SK-N-SH (cell line): Measurements from ENCODE around the gene ACACB. TPM values are rescaled to one million over a fixed set of nuclear protein-coding genes. Genes with fewer than 3 reads are reported as not detected.

ENCODE experiments used
- CTCF ChIA-PET: fragments of 300-600, 350-600 bp; formaldehyde crosslinking; extraction: SDS; loops from one replicate; lab custom pipeline; 2021; lab: Yijun Ruan, JAX
- POLR2A ChIA-PET: fragments of 350-600 bp; sonication (Branson Sonifier 250); formaldehyde crosslinking; extraction: SDS; loops from one replicate; lab custom pipeline; 2020; ENCODE audit warnings: antibody characterized with exemption, inconsistent platforms; lab: Yijun Ruan, JAX
- DNase-seq: peaks from one replicate; pipeline ENCODE4 v3.0.0; 2012
- H2AFZ ChIP-seq: fragments of 200-600 bp; sonication (generic); 2 replicates; pipeline ENCODE4 v1.8.1; 2016; ENCODE audit warnings: antibody characterized with exemption, mild to moderate bottlenecking, low read depth
- H3F3A ChIP-seq: fragments of 200-600 bp; sonication (generic); replicated peaks from 2 replicates; pipeline ENCODE3; 2016; ENCODE audit warnings: antibody characterized with exemption, mild to moderate bottlenecking; ENCODE audit not compliant: insufficient read depth
- H3K27ac ChIP-seq, 2 experiments: fragments of 200-500 bp in 1 of 2; fragments of 200-600 bp in 1 of 2; sonication (Bioruptor generic) in 1 of 2; sonication (generic), shearing (Covaris generic) in 1 of 2; 2 replicates each; pipeline versions ENCODE4 v1.5.1 to v1.6.1; 2014 to 2016; ENCODE audit warnings: low read depth in 2 of 2, inconsistent platforms in 1 of 2, low read length in 1 of 2, mild to moderate bottlenecking in 1 of 2, mixed read lengths in 1 of 2
- H3K27me3 ChIP-seq: fragments of 200-600 bp; sonication (generic), shearing (Covaris generic); 2 replicates; pipeline ENCODE4 v1.6.1; 2016; ENCODE audit warnings: mixed run types; ENCODE audit not compliant: insufficient read depth
- H3K36me3 ChIP-seq, 2 experiments: fragments of 200-500 bp in 1 of 2; fragments of 200-600 bp in 1 of 2; sonication (Bioruptor generic) in 1 of 2; sonication (generic) in 1 of 2; replicated peaks in 1 of 2; 2 replicates each; pipeline versions ENCODE3 to v1.5.1; 2014 to 2016; ENCODE audit warnings: low read length in 1 of 2, mild to moderate bottlenecking in 1 of 2; ENCODE audit not compliant: insufficient read depth in 2 of 2, control insufficient read depth in 1 of 2
- H3K4me1 ChIP-seq, 2 experiments: fragments of 200-500 bp in 1 of 2; fragments of 200-600 bp in 1 of 2; sonication (Bioruptor generic) in 1 of 2; sonication (generic), shearing (Covaris generic) in 1 of 2; 2 replicates each; pipeline versions ENCODE4 v1.5.1 to v1.6.1; 2014 to 2016; ENCODE audit warnings: low read depth in 1 of 2, low read length in 1 of 2, mixed run types in 1 of 2; ENCODE audit not compliant: insufficient read depth in 2 of 2, control insufficient read depth in 1 of 2
- H3K4me2 ChIP-seq: fragments of 200-600 bp; sonication (generic), shearing (Covaris generic); 2 replicates; pipeline ENCODE4 v1.6.1; 2017; ENCODE audit warnings: mixed run types
- H3K4me3 ChIP-seq, 2 experiments: fragments of 200-500 bp in 1 of 2; fragments of 200-600 bp in 1 of 2; sonication (Bioruptor generic) in 1 of 2; sonication (generic), shearing (Covaris generic) in 1 of 2; 2 replicates each; pipeline versions ENCODE4 v1.5.1 to v1.8.1; 2014 to 2016; ENCODE audit warnings: low read depth in 2 of 2, inconsistent platforms in 1 of 2, low read length in 1 of 2, mild to moderate bottlenecking in 1 of 2, mixed read lengths in 1 of 2, moderate library complexity in 1 of 2
- H3K79me2 ChIP-seq: fragments of 200-600 bp; sonication (generic); 2 replicates; pipeline ENCODE4 v1.8.1; 2017; ENCODE audit warnings: mild to moderate bottlenecking; ENCODE audit not compliant: insufficient read depth
- H3K9ac ChIP-seq: fragments of 200-600 bp; sonication (generic); 2 replicates; pipeline ENCODE4 v1.6.1; 2017; ENCODE audit warnings: mixed run types
- H3K9me2 ChIP-seq: fragments of 200-600 bp; sonication (generic); 2 replicates; pipeline ENCODE4 v1.6.1; 2017; ENCODE audit warnings: mixed run types
- H3K9me3 ChIP-seq: fragments of 200-600 bp; sonication (generic); 2 replicates; pipeline ENCODE4 v1.6.1; 2017; ENCODE audit warnings: mixed run types, mild to moderate bottlenecking, moderate library complexity
- H4K20me1 ChIP-seq: fragments of 200-600 bp; sonication (generic); 2 replicates; pipeline ENCODE4 v1.6.1; 2017; ENCODE audit warnings: mild to moderate bottlenecking, mixed run types; ENCODE audit not compliant: insufficient read depth
- CTCF ChIP-seq: fragments of 200-600 bp; sonication (generic); IDR thresholded peaks from 2 replicates; pipeline ENCODE4 v1.6.1; 2017; ENCODE audit warnings: antibody characterized with exemption, mild to moderate bottlenecking, moderate library complexity
- EP300 ChIP-seq, 2 experiments: IDR thresholded peaks; 2 replicates each; pipeline versions ENCODE4 v1.4.0 to v1.6.1; 2012; ENCODE audit warnings: borderline replicate concordance in 1 of 2, low read depth in 1 of 2, low read length in 1 of 2
- EZH2phosphoT487 ChIP-seq: fragments of 200-600 bp; sonication (generic); IDR thresholded peaks from 2 replicates; pipeline ENCODE4 v1.6.1; 2017; ENCODE audit warnings: low read depth, mixed run types, mild to moderate bottlenecking, antibody characterized with exemption, moderate library complexity, borderline replicate concordance
- FOSL2 ChIP-seq: IDR thresholded peaks from 2 replicates; pipeline ENCODE4 v1.4.0; 2012; ENCODE audit warnings: low read depth, mild to moderate bottlenecking, moderate library complexity, borderline replicate concordance
- FOXM1 ChIP-seq: IDR thresholded peaks from 2 replicates; pipeline ENCODE4 v1.4.0; 2012; ENCODE audit warnings: low read depth, mild to moderate bottlenecking
- MEF2A ChIP-seq: IDR thresholded peaks from 2 replicates; pipeline ENCODE4 v1.4.0; 2012; ENCODE audit warnings: low read depth, borderline replicate concordance
- NFIC ChIP-seq: IDR thresholded peaks from 2 replicates; pipeline ENCODE4 v1.4.0; 2012; ENCODE audit warnings: borderline replicate concordance
- POLR2AphosphoS5 ChIP-seq: IDR thresholded peaks from 2 replicates; pipeline ENCODE4 v1.6.1; 2012; ENCODE audit warnings: low read depth, low read length
- RAD21 ChIP-seq: IDR thresholded peaks from 2 replicates; pipeline ENCODE4 v1.6.1; 2012; ENCODE audit warnings: mild to moderate bottlenecking, low read length
- TCF12 ChIP-seq: IDR thresholded peaks from 2 replicates; pipeline ENCODE4 v1.4.0; 2012
- TEAD4 ChIP-seq: IDR thresholded peaks from 2 replicates; pipeline ENCODE4 v1.4.0; 2012; ENCODE audit warnings: mild to moderate bottlenecking, borderline replicate concordance; ENCODE audit not compliant: insufficient read depth
- USF2 ChIP-seq: fragments of 150-350 bp; IDR thresholded peaks from 2 replicates; pipeline ENCODE4 v1.6.1; 2017; ENCODE audit warnings: antibody characterized with exemption, low read length, low read depth, borderline replicate concordance
- YY1 ChIP-seq: IDR thresholded peaks from 2 replicates; pipeline ENCODE4 v1.4.0; 2012; ENCODE audit warnings: low read depth, mild to moderate bottlenecking
- WGBS: methylation state at CpG from one replicate; pipeline ENCODE4 v1.1.6; 2017; ENCODE audit warnings: low lambda C conversion rate; 5-methylcytosine and 5-hydroxymethylcytosine counted together
- polyA plus RNA-seq, 3 experiments: library from polyadenylated mRNA; depleted of rRNA; stranded (reverse); fragments of >200 nt; gene quantifications; 2 replicates each; pipeline ENCODE4 v1.2.3, GENCODE V29; 2012

The ACACB gene
- polyA plus RNA-seq, 1 of the 3 experiments (the other 2 are of a cell fraction) = 6.1 TPM

- CTCF ChIA-PET = interaction anchor here (0.7 to 1.5 kb wide), 2 partner anchors 114 to 122 kb away, joined by 3 to 4 read pairs; no protein-coding TSS in a partner anchor
- H3K36me3 ChIP-seq = no peaks in the 10 kb centered on the region
These were observed 155.0 kb downstream of the ACACB start for GRCh38 chr12:109271418-109271817.

GRCh38 chr12:109273354-109273753, 157.0 kb downstream of the ACACB start:
- no peak overlapping the region for H2AFZ ChIP-seq
- no peak for TF ChIP-seq TEAD4
- no peak for TF ChIP-seq RAD21
- TF ChIP-seq FOXM1 = no peak
- no peak for TF ChIP-seq NFIC
- TF ChIP-seq MEF2A = no peak
- TF ChIP-seq YY1 = no peak
- no peak for TF ChIP-seq POLR2AphosphoS5
- TF ChIP-seq CTCF = no peak
- no peak for TF ChIP-seq TCF12
- TF ChIP-seq EP300 (IDR thresholded peaks at IDR 0.05; ENCODE audit: borderline replicate concordance in 1 of 2, low read depth in 1 of 2, low read length in 1 of 2) = no peak
- no peak for TF ChIP-seq EZH2phosphoT487
- no peak for TF ChIP-seq FOSL2
- no peak for DNase-seq
- H3K4me2 ChIP-seq = no peak overlapping the region
- WGBS = 54% methylated on average over 16 of the region's 16 CpGs
- H3K9me2 ChIP-seq = no peaks in the 10 kb centered on the region
- no peaks in the 10 kb centered on the region for H3F3A ChIP-seq
- ChIA-PET POLR2A (no interaction called here), CTCF (interaction anchor here (1.4 to 2.0 kb wide), 4 partner anchors 9 to 112 kb away, joined by 3 to 10 read pairs (median 4); no protein-coding TSS in a partner anchor)
- H4K20me1 ChIP-seq = no peaks in the 10 kb centered on the region
- H3K9me3 ChIP-seq = no peaks in the 10 kb centered on the region
- no peaks in the 10 kb centered on the region for H3K27me3 ChIP-seq
- H3K4me3 ChIP-seq = no peak overlapping the region
- H3K36me3 ChIP-seq = no peaks in the 10 kb centered on the region
- H3K79me2 ChIP-seq = no peaks in the 10 kb centered on the region
- peaks cover 0 to 6% of the 10 kb centered on the region in 2 experiments; a peak in 1 of 4 replicates for H3K4me1 ChIP-seq
- no peak overlapping the region for H3K27ac ChIP-seq
- H3K9ac ChIP-seq = no peak overlapping the region

More at GRCh38 chr12:109271418-109271817, 155.0 kb downstream of the ACACB start:
- no peaks in the 10 kb centered on the region for H3K27me3 ChIP-seq
- WGBS = 88% methylated on average over 3 of the region's 3 CpGs
- H3F3A ChIP-seq = no peaks in the 10 kb centered on the region
- TF ChIP-seq USF2 (no peak), MEF2A (no peak), TCF12 (no peak)
- H3K4me3 ChIP-seq = no peak overlapping the region
- H3K9ac ChIP-seq = no peak overlapping the region
- DNase-seq = no peak
- H3K4me1 ChIP-seq = no peaks in the 10 kb centered on the region
- POLR2A ChIA-PET = no interaction called here
- H2AFZ ChIP-seq = no peak overlapping the region
- no peak overlapping the region for H3K4me2 ChIP-seq
- H3K9me2 ChIP-seq = no peaks in the 10 kb centered on the region
- H3K9me3 ChIP-seq = no peaks in the 10 kb centered on the region
- no peaks in the 10 kb centered on the region for H4K20me1 ChIP-seq
- H3K27ac ChIP-seq = no peak overlapping the region
- no peaks in the 10 kb centered on the region for H3K79me2 ChIP-seq
